CD4-positive, alpha-beta T cell treated with Interleukin-4 for 1 hour (primary cell): Measurements from ENCODE around the gene MAGOH.
A peak's percentile ranks its signal among the peaks of the same experiment; 100 is the strongest.
"Not testable (repeated sequence)": the region's sequence is repeated elsewhere in the genome, so short reads cannot be mapped to it uniquely, and the experiment has no call there.

ENCODE experiments used
- DNase-seq, 2 donors: peaks; one replicate each; pipeline ENCODE4 v3.0.0-alpha.2; 2020 to 2022

Gene MAGOH

GRCh38 chr1:53219711-53220110 is 18.6 kb downstream of the MAGOH start:
- no peak for DNase-seq

GRCh38 chr1:53218201-53218600 is 20.1 kb downstream of the MAGOH start:
- DNase-seq: no peak

DNA sequence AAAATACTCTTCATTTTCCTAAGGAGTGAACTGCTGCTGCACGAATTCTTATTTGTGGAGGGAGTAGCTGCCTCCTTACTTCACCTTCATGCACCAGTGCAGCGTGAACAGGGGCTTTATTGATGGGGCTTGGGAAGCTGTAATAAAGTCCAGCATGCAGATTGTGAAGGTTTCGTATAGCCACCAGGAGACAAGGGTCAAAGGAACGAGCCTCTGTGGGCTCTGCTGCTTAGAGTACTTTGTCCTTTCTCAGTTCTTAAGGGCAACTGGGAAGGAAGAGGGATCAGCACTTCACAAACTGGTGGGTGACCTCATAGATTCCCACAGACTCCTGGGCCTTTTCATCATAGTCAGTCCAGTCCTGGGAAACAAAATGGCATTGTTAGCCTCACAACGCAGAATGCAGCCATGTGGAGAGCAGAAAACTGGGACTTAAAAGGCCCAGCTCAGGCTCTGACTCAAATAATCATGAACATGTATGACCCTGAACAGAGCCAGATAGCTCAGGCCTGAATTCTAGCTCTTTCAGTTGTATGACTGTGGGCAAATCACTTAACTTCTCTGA is 23.9 kb downstream of the MAGOH start:
- no peak for DNase-seq

GRCh38 chr1:53210954-53211353 is 27.4 kb downstream of the MAGOH start:
- no peak for DNase-seq

GRCh38 chr1:53210352-53210751 is 28.0 kb downstream of the MAGOH start:
- DNase-seq: no peak

DNA sequence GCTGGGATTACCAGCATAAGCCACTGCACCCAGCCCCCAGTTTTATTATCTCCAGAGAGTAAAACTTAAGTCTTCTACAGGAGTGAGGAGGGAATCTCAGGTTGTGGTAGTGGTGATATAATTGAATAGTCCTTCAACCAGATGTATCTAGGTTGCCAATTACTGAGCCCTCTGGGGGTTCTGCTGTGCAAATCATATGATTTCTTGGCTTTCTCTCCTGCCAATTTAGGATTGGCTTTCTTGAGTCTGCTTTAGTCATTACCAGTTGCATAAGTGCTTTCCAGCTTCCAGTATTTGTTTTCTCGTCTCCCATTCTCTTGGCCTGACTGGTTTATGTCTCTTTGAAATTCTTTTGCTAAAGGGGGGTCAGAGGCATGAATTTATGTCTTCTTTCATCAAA is 30.6 kb downstream of the MAGOH start:
- DNase-seq: no peak

GRCh38 chr1:53206735-53207379 is 31.5 kb downstream of the MAGOH start:
- no peak for DNase-seq

GRCh38 chr1:53206083-53206685 is 32.1 kb downstream of the MAGOH start:
- not testable (repeated sequence) for DNase-seq

DNA sequence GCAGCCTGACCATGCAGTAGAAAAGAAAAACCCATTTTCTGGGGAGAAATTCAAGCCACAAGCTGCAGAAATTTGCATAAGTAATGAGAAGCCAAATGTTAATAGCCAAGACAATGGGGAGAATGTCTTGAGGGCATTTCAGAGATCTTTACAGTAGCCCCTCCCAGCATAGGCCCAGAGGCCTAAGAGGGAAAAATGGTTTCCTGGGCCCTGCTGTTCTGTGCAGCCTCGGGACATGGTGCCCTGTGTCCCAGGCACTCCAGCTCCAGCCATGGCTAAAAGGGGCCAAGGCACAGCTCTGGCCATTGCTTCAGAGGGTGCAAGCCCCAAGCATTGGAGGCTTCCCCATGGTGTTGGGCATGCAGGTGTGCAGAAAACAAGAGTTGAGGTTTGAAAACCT is 32.8 kb downstream of the MAGOH start:
- DNase-seq: not testable (repeated sequence)

DNA sequence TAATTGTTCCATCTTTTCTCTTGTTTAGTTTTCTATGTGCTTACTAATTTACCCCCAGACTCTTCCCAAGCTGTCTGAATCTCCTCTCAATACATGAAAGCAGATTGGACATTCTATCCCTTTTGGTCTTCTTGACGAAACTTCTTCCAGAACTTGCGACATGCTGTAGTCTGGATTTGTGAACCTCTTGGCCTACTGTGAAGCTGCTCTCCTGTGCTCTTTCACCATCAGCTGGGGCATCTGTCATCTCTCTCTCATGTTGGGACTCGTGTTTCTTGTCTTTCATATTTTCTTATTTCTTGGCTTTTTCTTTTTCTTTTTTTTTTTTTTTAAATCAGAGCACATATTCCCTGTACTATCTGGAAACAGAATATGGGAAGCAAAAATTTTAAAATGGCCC is 34.9 kb downstream of the MAGOH start:
- DNase-seq: no peak

DNA sequence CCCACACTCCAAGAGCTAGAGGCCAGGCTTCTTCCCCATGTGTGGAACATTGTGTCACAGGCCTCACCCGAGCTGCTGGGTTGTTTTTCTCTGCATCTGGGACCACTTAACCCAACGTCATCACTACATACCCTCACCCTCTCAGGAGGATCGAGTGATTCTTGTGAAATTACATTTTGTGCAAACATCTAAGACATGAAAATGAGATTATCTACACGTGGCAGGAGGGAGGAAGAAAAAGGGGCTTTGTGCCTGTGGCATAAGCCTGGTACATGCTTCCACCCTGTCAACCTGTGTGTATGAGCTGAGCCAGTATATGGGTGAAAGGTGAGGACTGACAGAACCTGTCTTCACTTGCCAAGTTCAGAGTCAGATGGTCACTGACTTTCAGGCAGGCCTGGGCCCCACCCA is 40.1 kb downstream of the MAGOH start:
- DNase-seq: no peak

DNA sequence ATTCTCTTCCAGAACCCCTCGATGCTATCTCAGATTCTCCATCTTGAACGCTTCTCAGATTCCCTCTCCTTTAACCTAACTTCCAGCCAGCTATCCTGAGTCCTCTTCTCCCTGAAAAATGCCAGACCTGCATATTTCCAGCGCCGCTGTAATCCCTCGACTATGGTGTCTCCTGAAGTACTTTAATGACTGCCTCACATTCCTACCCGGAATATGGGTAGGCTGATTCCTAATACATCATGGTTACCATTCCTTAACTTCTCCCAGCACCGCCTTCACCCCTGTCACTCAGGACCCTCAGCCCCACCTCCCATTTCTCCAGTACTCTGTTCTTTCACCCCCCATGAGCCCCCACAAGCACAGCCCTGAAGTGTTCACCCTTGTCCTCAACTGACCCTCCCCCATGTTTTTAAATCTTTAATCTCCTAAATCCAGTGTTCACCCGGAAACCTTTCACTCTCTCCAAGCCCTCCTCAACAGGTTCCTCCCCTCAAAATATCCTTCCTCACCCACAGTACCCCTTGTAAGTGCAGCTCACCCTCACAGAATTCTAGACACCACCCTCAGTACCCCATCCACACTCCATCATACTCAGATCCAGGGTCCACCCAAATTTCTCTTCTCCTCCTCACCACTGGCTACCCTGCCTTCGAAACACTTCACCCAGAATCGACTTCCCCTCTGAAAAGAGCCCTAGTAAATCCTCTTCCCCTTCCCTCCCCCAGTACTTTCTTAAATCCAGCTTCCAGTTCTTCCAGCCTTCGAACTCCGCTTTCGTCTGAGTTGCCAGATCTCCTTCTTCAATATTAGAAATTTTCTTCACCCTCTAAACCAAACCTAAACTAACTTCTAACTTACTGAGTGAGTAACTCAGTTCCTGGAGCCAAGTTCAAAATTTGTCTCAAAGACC is 40.8 kb downstream of the MAGOH start:
- peak in 1 of 2 donors; percentile 7 for DNase-seq

DNA sequence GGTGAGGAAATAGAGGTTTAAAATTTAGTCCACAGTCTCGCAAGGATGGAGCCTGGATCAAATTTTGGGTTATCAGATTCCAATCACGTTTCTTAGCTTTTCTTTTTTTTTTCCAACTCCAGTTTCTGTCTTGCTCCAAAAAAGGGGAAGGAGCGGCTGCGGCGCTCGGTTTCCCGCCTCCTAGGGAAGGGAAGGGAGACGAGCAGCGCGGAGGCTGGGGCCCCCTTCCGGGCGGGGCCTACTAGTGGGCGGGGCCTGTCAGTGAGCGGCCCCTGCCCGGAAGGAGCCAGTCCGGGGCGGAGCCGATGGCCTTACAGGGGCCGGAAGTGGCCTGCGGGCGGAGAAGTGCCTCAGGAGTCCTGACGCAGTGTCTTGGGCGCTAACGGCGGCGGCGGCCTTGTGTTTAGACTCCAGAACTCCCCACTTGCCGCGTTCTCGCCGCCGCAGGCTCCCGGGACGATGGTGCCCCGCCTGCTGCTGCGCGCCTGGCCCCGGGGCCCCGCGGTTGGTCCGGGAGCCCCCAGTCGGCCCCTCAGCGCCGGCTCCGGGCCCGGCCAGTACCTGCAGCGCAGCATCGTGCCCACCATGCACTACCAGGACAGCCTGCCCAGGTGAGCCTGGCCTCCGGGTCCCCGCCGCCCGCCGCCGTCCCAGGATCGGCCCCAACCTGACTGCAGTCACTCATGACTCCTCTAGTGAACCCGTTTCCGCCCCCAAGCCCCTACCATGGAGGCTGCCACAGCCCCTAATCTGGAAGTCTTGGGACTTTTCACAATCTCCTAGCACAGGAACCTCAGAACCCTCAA is 41.6 kb downstream of the MAGOH start, which contains the start of gene CPT2:
CPT2 (plus strand) TSS at position 340 of the 806 bp plus-strand sequence; CDS start at position 460, 120 bp downstream.
- peak; percentile 91 to 92 for DNase-seq

DNA sequence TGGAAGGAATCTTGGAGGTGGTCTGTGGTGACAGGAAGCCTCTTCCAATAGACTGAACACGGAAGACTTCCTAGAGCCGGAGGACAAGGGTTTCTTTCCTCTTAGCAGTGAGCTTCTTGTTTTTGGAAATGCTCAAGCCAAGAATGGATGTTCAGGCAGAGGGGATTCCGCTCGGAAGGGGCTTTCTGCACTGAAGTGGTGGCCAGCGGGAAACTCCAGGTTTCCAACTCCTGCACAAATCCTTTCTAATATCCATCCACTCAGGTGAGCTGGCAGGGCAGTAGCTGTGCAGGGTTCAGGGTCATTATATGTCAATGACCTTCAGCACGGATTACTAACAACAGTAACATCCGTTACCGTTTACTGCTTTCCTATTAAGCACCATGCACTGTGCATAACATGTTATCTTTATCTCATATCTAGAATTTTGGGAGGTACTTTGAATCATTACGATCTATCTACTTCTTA is 42.3 kb downstream of the MAGOH start:
- no peak for DNase-seq

DNA sequence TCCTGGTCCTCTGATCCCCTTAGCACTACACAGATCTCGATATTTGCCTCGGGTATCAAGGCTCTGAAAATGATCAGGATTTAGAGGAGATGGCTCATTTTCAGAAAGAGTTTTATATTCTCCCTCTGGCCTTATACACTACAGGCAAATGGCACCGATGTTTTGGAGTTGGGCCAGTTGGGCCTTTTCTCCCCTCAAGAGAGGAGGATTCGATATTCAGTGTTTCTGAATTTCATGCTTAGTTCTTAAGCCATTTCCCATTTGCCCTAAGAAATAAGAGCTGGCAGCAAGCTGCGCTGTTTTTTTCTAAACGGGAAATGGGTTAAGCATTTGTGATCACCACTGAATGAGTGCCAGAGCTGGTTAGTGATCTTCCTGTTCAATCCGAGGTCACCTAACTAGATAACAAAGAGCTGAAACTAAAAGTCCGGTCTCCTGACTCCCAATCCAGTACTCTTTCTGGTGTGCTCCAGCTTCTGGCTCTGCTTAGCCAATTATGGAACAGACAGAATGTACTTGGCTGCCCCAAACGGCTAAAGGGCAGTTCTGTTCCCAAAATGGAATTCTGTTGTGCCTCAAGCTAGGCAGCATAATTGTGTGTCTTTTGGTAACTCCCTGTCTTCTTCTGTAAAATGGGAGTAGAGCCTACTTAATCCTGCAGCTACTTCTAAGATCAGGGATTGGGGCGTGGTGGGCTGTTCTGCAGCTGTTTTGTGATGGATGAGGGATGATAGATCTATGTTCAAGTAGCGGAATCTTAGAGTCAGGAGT is 42.9 kb downstream of the MAGOH start:
- DNase-seq: no peak

DNA sequence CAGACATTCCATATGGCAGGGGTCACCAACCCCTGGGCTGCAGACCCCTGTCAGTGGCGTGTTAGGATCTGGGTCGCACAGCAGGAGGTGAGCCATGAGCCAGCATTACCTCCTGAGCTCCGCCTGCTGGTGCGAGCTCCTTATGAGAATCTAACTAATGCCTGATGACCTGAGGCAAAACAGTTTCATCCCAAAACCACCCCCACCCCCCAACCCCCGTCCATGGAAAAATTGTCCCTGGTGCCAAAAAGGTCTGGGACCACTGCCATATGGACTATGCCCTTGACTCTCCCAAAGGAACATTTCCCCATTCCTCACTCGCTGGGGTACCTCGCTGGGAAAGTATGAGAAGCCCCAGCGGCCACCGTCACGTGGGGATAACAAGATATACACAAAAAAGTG is 48.1 kb downstream of the MAGOH start:
- no peak for DNase-seq

DNA sequence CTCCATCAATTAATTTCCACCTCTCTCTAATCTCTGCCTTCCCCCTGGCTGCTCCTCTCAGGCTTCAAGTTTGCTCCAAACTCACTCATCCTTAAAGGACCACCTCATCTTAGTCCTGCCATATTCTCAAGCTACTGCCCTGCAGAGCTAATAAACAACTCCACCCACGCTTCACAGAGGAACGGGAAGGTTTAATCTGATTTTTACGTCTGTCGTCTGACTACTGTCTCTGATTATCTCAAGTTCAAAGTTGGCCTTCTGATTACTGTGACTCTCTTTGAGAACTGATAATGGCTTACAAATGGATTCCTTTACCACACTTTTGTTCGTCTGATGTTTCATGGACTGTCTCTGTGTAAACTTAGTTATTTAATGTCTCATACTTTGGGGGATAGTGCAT is 49.3 kb downstream of the MAGOH start:
- no peak for DNase-seq

GRCh38 chr1:53188099-53188498 is 50.2 kb downstream of the MAGOH start:
- DNase-seq: no peak

DNA sequence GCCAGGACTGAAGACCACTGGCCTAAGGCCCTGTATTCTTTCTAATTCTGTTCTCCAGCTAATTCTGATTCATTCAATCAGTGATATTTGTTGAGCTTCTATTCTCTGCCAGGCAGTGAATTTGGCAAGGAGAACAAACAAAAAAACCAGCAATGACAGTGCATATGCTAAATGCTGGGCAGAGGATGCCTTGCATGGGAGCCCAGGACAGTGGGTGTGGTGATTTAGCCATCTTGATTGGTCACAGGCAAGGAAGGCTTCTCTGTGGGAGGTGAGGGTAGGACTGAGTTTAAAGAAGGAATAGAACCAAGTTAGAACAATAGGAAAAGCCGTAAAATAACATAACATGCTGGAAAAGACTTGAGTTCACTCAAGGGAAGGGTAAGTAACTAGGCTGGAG is 50.9 kb downstream of the MAGOH start:
- no peak for DNase-seq

DNA sequence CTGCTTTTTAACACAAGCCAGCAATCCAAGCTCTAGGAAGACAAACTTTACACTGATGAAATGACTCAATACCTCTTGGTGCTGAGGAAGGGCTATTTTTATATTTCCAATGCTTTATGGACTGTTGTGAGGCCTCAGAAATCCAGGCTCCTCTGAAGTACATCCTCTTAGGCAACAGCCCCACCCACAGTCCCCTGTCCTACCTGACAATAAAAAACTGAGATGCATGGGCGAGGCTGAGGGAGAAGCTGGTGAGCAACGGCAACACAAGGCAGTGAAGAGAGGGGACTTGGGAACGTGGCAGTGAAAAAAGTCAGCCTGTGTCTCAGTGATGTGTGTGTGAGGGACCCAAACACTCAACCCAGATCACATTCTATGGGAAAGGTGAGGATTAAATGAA is 51.8 kb downstream of the MAGOH start:
- no peak for DNase-seq

- not testable (repeated sequence) for DNase-seq
Observed at GRCh38 chr1:53185955-53186297, 52.4 kb downstream of the MAGOH start.
